HG03045 (cell line): Measurements from ENCODE around the gene LGALS12.
"Not testable (repeated sequence)": the region's sequence is repeated elsewhere in the genome, so short reads cannot be mapped to it uniquely, and the experiment has no call there.

Experiments
- ATAC-seq: cut with Tn5 transposase; IDR thresholded peaks from one replicate; pipeline ENCODE4 v1.9.1; 2021; ENCODE audit warnings: mild to moderate bottlenecking, moderate library complexity; ENCODE audit not compliant: unreplicated experiment

LGALS12 gene

GRCh38 chr11:63532799-63533475 is 27.1 kb downstream of the LGALS12 start:
- ATAC-seq = no peak

- no peak for ATAC-seq
Measured at GRCh38 chr11:63534076-63534475, 28.2 kb downstream of the LGALS12 start.

GRCh38 chr11:63534895-63535461 is 29.1 kb downstream of the LGALS12 start:
- ATAC-seq = peak; percentile 52

- ATAC-seq = no peak
Measured at GRCh38 chr11:63535734-63536133, 29.9 kb downstream of the LGALS12 start.

DNA sequence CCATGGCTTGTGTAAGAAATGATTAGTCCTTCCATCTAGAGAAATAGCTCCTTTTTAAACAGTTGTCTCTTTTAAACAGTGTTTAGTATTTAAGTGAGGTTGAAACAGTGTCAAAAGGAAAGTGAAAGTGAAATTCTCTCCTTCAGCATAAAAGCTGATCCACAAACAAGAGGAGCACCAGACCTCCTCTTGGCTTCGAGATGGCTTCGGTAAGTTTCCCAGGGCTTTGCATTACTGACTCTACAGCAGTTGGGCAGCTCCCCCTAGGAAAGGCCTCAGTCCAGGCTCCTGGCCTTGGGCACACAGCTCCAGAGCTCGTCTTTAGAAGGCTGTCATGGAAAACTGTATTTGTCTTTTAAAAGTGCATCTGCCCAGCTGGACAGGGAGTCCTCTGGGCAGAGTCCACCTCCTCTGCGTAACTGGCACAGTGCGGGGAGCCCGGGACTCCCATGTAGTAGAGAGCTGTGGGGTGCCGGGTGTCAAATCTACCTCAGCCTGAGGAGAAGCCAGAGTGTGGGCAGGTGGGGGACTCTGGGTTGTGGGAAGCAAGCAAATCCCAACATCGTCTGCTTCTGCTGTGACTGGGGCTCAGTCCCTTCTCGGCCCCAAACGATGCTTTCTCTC is 30.9 kb downstream of the LGALS12 start, which contains the start of gene PLAAT4:
Gene PLAAT4, plus strand, starts transcription at position 140 of the 624 bp plus-strand sequence. Its CDS starts 61 bp downstream, at position 201.
- no peak for ATAC-seq

GRCh38 chr11:63537293-63538101 is 31.6 kb downstream of the LGALS12 start:
- ATAC-seq = no peak

DNA sequence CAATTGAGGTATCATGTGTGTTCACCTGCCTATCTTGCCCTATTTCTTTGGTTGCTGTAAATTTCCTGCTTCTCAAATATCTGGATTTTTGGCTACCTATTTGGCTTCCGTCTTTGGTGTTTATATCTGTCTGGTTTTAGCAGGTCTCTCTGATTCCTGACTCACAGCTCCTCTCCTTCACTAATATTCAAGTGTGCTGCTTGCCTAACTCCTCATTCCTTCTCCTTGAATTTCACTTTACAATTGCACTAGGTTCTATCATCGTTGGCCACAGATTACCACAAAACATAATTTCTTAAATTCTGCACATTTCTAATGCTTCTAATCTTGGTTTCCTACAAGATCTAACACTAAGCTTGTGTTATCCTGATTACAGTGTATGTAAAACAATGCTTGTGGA is 36.6 kb downstream of the LGALS12 start:
- not testable (repeated sequence) for ATAC-seq

DNA sequence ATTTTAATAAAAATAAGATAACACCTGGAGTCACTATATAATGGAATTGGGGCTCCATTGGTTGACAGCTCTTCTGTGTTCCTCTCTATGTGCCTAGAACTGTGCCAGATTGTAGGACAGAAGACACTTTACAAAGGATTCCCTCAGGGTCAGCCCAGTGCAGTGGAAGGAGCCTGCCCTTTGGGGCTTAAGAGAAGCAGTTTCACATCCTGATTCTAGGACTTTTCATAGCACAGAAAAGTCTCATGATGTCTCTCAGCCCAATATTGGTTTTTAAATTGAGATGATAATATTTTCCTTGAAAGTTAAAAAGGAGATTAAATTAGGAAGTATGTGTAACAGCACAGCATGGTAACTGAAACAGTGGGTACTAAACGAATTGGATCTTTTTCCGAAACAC is 37.8 kb downstream of the LGALS12 start:
- ATAC-seq = no peak

GRCh38 chr11:63547061-63547460 is 41.2 kb downstream of the LGALS12 start:
- ATAC-seq = no peak

- ATAC-seq = no peak
Measured at GRCh38 chr11:63548178-63548577, 42.3 kb downstream of the LGALS12 start.

GRCh38 chr11:63549411-63549810 is 43.5 kb downstream of the LGALS12 start:
- ATAC-seq = no peak

DNA sequence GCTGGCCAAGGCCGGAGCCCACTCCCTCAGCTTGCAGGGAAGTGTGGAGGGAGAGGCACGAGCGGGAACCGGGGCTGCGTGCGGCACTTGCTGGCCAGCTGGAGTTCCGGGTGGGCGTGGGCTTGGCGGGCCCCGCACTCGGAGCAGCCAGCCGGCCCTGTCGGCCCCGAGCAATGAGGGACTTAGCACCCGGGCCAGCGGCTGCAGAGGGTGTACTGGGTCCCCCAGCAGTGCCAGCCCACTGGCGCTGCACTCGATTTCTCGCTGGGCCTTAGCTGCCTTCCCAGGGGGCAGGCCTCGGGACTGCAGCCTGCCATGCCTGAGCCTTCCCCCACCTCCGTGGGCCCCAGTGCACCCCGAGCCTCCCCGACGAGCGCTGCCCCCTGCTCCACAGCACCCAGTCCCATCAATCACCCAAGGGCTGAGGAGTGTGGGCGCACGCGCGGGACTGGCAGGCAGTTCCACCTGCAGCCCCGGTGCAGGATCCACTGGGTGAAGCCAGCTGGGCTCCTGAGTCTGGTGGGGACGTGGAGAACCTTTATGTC is 44.3 kb downstream of the LGALS12 start:
- ATAC-seq = not testable (repeated sequence)

GRCh38 chr11:63551091-63551888 is 45.4 kb downstream of the LGALS12 start:
- ATAC-seq = no peak

- ATAC-seq = no peak
Measured at GRCh38 chr11:63551889-63552266, 46.0 kb downstream of the LGALS12 start.

DNA sequence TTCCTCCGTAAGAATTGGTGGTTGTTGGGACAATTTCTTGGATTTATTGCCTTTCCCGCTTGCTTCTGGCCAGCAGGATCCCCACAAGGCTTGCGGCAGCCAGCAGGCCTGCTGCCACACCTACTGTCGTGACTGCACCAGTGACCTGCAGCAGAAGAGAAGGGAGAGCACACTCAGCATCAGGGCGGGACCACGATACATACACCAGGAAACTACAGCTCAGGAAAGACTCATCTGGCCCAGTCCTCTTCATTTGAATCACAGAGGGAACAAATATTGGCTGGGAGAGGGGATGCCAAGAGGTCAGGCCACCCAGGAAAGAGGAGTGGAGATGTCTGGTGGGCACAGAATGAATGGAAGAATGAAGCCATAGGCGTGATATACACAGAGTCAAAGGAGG is 47.0 kb downstream of the LGALS12 start:
- ATAC-seq = no peak

- ATAC-seq = no peak
Measured at GRCh38 chr11:63553759-63554158, 47.9 kb downstream of the LGALS12 start.

- no peak for ATAC-seq
Measured at GRCh38 chr11:63554877-63555223, 49.0 kb downstream of the LGALS12 start.

DNA sequence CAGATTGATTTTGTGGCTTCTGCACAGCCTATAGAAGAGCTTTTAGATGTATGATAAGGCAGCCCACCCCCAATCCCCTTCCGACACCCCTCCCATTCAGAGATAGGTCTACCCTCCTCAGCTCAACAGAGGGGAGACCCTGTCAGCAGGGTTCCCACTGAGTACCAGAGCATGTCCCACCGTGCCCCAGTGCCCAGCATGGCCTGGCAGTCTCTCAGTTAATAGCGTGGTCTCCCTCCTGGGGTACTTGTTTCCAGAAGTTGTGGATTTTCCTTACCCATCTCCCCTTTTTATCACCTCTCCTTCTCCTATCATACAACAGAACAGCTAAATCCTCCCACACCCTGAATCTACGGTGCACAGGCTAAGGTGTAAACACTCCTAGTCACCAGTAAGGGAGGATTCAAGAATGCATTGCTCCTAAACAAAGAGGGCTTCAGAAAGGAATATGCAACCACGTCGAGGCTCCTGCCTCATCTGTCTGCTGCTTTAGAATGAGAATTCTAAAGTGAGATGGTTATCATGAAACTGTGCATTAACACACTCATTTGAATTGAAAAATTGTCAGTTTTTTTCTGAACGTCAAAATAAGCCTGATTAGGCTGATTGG is 50.6 kb downstream of the LGALS12 start:
- ATAC-seq = no peak

DNA sequence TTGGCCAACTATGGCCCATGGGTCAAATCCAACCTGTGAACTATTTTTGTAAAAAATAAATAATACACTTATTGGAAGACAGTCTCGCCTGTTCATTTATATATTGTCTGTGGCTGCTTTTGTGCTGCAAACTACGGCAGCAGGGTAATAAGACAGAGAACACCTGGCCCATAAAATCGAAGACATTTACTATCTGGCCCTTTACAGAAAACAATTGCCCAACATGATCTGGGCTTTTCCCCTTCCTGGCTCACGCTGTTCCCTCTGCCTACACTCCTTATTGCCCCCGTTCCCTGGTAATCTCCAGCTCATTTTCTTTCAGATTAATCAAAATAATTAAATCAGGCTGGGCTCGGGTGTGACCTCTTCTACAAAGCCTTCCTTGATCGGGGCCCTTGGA is 51.7 kb downstream of the LGALS12 start:
- no peak for ATAC-seq
